Measurements from ENCODE around the gene CCKAR.

CCKAR gene

DNA sequence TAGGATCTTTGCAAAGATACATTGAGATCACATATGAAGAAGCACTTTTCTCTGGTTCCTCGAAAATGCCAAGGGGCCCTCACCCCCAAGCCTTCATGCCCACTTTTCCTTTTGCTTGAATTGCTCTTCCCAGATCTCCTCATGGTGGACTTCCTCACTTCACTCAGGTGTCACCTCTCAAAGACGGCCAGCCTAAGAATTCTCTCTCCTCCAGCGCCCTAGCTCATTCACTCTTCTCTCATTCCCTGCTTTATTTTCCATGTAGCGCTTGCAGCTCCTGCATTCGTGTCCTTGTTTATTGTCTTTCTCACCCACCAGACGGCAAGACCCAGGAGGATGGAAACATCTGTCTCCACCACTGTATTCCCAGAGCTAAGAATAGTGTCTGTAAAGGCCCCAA lies 32.9 kb downstream of the CCKAR start:
- DNase-seq, result no peak

- no peak for DNase-seq
These were observed 34.7 kb downstream of the CCKAR start for GRCh38 chr4:26455571-26455970.

GRCh38 chr4:26454961-26455360 lies 35.3 kb downstream of the CCKAR start:
- no peak for DNase-seq

- DNase-seq, result no peak
These were observed 37.4 kb downstream of the CCKAR start for GRCh38 chr4:26452565-26453531.

GRCh38 chr4:26451597-26451996 lies 38.7 kb downstream of the CCKAR start:
- no peak for DNase-seq

DNA sequence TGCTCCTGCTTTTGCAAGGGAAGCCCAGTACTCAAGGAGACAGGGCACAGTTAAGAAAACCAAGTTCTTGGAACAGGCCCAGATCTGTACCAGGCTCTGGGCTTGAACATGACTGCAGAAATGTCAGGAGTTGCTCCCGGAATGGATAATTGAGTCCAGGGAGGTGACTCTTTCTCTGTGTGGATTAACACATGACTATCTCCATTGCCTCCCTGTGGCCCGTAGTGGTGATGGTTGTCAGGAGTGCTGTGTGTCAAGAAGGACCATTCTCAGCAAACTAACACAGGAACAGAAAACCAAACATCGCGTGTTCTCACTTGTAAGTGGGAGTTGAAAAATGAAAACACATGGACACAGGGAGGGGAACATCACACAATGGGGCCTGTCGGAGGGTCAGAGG lies 39.9 kb downstream of the CCKAR start:
- DNase-seq, result no peak

GRCh38 chr4:26447378-26447777 lies 42.9 kb downstream of the CCKAR start:
- DNase-seq, result no peak

- no peak for DNase-seq
These were observed 48.5 kb downstream of the CCKAR start for GRCh38 chr4:26441771-26442170.

- no peak for DNase-seq
These were observed 49.2 kb downstream of the CCKAR start for GRCh38 chr4:26441102-26441501.

GRCh38 chr4:26434030-26434639 lies 56.1 kb downstream of the CCKAR start:
- no peak for DNase-seq

- no peak for DNase-seq
These were observed 56.7 kb downstream of the CCKAR start for GRCh38 chr4:26433556-26433955.

DNA sequence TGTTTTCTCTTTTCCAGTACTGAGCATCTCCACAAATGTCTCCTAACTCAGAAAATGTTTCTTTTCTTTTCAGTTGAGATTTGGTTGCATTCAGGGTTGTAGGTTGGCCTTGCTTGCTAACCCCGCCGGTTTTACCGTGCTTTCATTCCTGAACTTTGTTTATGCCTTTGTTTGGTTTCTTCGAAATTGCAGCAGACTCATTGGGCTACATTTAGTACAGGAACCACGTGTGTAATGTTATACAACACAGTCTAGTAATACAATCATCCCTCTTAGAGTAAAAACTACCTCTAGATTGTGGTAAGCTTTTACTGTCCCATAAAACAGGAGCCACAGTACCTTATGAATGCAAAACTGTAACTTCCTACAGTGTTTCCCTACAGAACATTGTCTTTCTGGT lies 57.9 kb downstream of the CCKAR start:
- no peak for DNase-seq

- DNase-seq, result no peak
These were observed 58.7 kb downstream of the CCKAR start for GRCh38 chr4:26431461-26432180.

Data from activated gamma-delta T cell treated with Interleukin-2 at 50 U/mL for 16 hours (primary cell).